Bronchial epithelial cell (primary cell): ENCODE results near the gene PTH1R. TPM values are rescaled to one million over a fixed set of nuclear protein-coding genes. Genes with fewer than 3 reads are reported as not detected.

Experiments
- DNase-seq: peaks from one replicate; pipeline ENCODE4 v3.0.0-alpha.2; 2010; ENCODE audit warnings: low read depth
- FAIRE-seq: peaks from 2 replicates; lab custom pipeline; 2011; peaks lifted over from hg19 to GRCh38; lab: Jason Lieb, UNC
- H3K27me3 ChIP-seq: 2 replicates; pipeline ENCODE4 v1.5.1; 2011; ENCODE audit warnings: low read length; ENCODE audit not compliant: control insufficient read depth, insufficient read depth
- H3K36me3 ChIP-seq: 2 replicates; pipeline ENCODE4 v1.5.1; 2011; ENCODE audit warnings: low read length; ENCODE audit not compliant: control insufficient read depth, insufficient read depth
- H3K4me3 ChIP-seq: 2 replicates; pipeline ENCODE4 v1.5.1; 2011; ENCODE audit warnings: mild to moderate bottlenecking, low read depth, low read length, control low read depth
- CTCF ChIP-seq: IDR thresholded peaks from 2 replicates; pipeline ENCODE4 v1.5.1; 2011; ENCODE audit warnings: mild to moderate bottlenecking, moderate library complexity, low read length, control low read depth, inconsistent platforms; ENCODE audit not compliant: insufficient read depth, severe bottlenecking
- total RNA-seq: library from RNA; depleted of rRNA; stranded (reverse); fragments of >200 nt; gene quantifications from 2 replicates; pipeline ENCODE4 v1.2.1, GENCODE V29; 2014

Gene PTH1R
- total RNA-seq, 1 donor from 2014 or later = not detected

GRCh38 chr3:46939578-46940445 is 62.3 kb downstream of the PTH1R start:
- H3K27me3 ChIP-seq = no peaks in the 10 kb centered on the region
- TF ChIP-seq CTCF = no peak
- H3K36me3 ChIP-seq = peaks cover 18% of the 10 kb centered on the region
- DNase-seq = no peak
- FAIRE-seq = no peak
- no peak overlapping the region for H3K4me3 ChIP-seq

GRCh38 chr3:46942076-46942475 is 64.6 kb downstream of the PTH1R start:
- H3K4me3 ChIP-seq = no peak overlapping the region
- no peak for TF ChIP-seq CTCF
- no peaks in the 10 kb centered on the region for H3K27me3 ChIP-seq
- DNase-seq (no peak), FAIRE-seq (no peak)
- peaks cover 18% of the 10 kb centered on the region for H3K36me3 ChIP-seq

- Histone ChIP-seq H3K36me3 (peaks cover 18% of the 10 kb centered on the region), H3K27me3 (no peaks in the 10 kb centered on the region), H3K4me3 (no peak overlapping the region)
- TF ChIP-seq CTCF = no peak
- FAIRE-seq (peak; percentile 52), DNase-seq (no peak)
Observed at GRCh38 chr3:46942481-46943236, 65.1 kb downstream of the PTH1R start.

GRCh38 chr3:46943237-46944187 is 66.0 kb downstream of the PTH1R start:
- Histone ChIP-seq H3K27me3 (no peaks in the 10 kb centered on the region), H3K4me3 (no peak overlapping the region), H3K36me3 (peaks cover 16% of the 10 kb centered on the region)
- peak; percentile 13 for FAIRE-seq
- TF ChIP-seq CTCF = no peak
- DNase-seq = peak; percentile 86

GRCh38 chr3:46944191-46944590 is 66.7 kb downstream of the PTH1R start:
- no peak for DNase-seq
- Histone ChIP-seq H3K4me3 (no peak overlapping the region), H3K27me3 (no peaks in the 10 kb centered on the region), H3K36me3 (peaks cover 16% of the 10 kb centered on the region)
- no peak for TF ChIP-seq CTCF
- FAIRE-seq = no peak
